K562 (cell line): Measurements from ENCODE around the gene SNAP23. TPM values are rescaled to one million over a fixed set of nuclear protein-coding genes. Genes with fewer than 3 reads are reported as not detected.

Source experiments
- CAMTA2 ChIP-seq: fragments of 250-450 bp; sonication (Bioruptor Pico); conservative IDR thresholded peaks from 2 replicates; pipeline ENCODE4 v1.5.1; 2022
- CCNT2 ChIP-seq: IDR thresholded peaks from 2 replicates; pipeline ENCODE4 v1.6.1; 2011; ENCODE audit warnings: borderline replicate concordance, low read depth, mild to moderate bottlenecking, moderate library complexity, mixed read lengths, low read length; ENCODE audit not compliant: insufficient read length; ENCODE audit errors: extremely low read depth
- ERF ChIP-seq: fragments of 450-650 bp; formaldehyde crosslinking; IDR thresholded peaks from 2 replicates; pipeline ENCODE4 v1.4.0; 2020; ENCODE audit warnings: mild to moderate bottlenecking, mixed read lengths
- FIP1L1 ChIP-seq: fragments of 200-400 bp; formaldehyde crosslinking; IDR thresholded peaks from 2 replicates; pipeline ENCODE4 v1.6.1; 2018; ENCODE audit warnings: mild to moderate bottlenecking, low read depth, low read length; ENCODE audit not compliant: poor library complexity, severe bottlenecking
- HDAC3 ChIP-seq: fragments of 450-650 bp; IDR thresholded peaks from 2 replicates; pipeline ENCODE4 v1.6.1; 2018; ENCODE audit warnings: borderline replicate concordance, mild to moderate bottlenecking, moderate library complexity; ENCODE audit not compliant: partially characterized antibody
- HDGF ChIP-seq: fragments of 450-650 bp; IDR thresholded peaks from 2 replicates; pipeline ENCODE4 v1.6.1; 2016
- KLF1 ChIP-seq: fragments of 450-650 bp; IDR thresholded peaks from 2 replicates; pipeline ENCODE4 v1.6.1; 2016; ENCODE audit warnings: missing genetic modification characterization, missing compliant biosample characterization
- LARP7 ChIP-seq: fragments of 450-650 bp; IDR thresholded peaks from 2 replicates; pipeline ENCODE4 v1.6.1; 2016
- LCOR ChIP-seq: sonication (generic); formaldehyde crosslinking; IDR thresholded peaks from 2 replicates; pipeline ENCODE4 v1.8.0; 2022; ENCODE audit warnings: mild to moderate bottlenecking, missing genetic modification reagents
- NCOA4 ChIP-seq: fragments of 450-650 bp; IDR thresholded peaks from 2 replicates; pipeline ENCODE4 v1.6.1; 2018; ENCODE audit warnings: mild to moderate bottlenecking; ENCODE audit not compliant: partially characterized antibody
- RBBP5 ChIP-seq: fragments of 200-600 bp; sonication (generic); IDR thresholded peaks from 2 replicates; pipeline ENCODE4 v1.6.1; 2012; ENCODE audit warnings: borderline replicate concordance, mild to moderate bottlenecking, low read length, control low read depth, inconsistent platforms; ENCODE audit not compliant: insufficient read depth, poor library complexity, severe bottlenecking
- U2AF1 ChIP-seq: fragments of 200-400 bp; formaldehyde crosslinking; optimal IDR thresholded peaks from 2 replicates; pipeline ENCODE3; 2017; ENCODE audit warnings: mild to moderate bottlenecking, low read depth, low read length, moderate library complexity
- ZBTB40 ChIP-seq, 2 experiments: fragments of 450-650 bp in 1 of 2; sonication (generic) in 1 of 2; formaldehyde crosslinking in 1 of 2; IDR thresholded peaks; 2 replicates each; pipeline versions ENCODE4 v1.7.1 to v1.9.0; 2016 to 2022; ENCODE audit warnings: inconsistent platforms in 1 of 2, mild to moderate bottlenecking in 1 of 2, missing genetic modification reagents in 1 of 2
- ZNF217 ChIP-seq: sonication (generic); formaldehyde crosslinking; IDR thresholded peaks from 2 replicates; pipeline ENCODE4 v1.8.0; 2022; ENCODE audit warnings: mild to moderate bottlenecking, missing genetic modification reagents
- ZNF511 ChIP-seq: sonication (generic); formaldehyde crosslinking; IDR thresholded peaks from 2 replicates; pipeline ENCODE4 v1.8.0; 2022; ENCODE audit warnings: mild to moderate bottlenecking, missing genetic modification reagents
- polyA plus RNA-seq, 8 experiments: library from polyadenylated mRNA; depleted of rRNA in 4 of 8; stranded (reverse) in 5 of 8; unstranded in 3 of 8; fragments of >200 nt; fragmentation: Nextera tagmentation in 2 of 8; fragmentation: Illumina TruSeq in 1 of 8; extraction: Ambion mirVana in 2 of 8; extraction: Trizol in 1 of 8; gene quantifications; 2 replicates each; pipeline versions ENCODE4 v1.2.1 to v1.2.3, GENCODE V29; 2011 to 2014; ENCODE audit warnings: inconsistent platforms in 1 of 8, missing spikeins in 1 of 8
- total RNA-seq, 7 experiments: library from RNA; depleted of rRNA in 6 of 7; stranded (reverse); fragments of >200 nt in 6 of 7; fragmentation: Illumina TruSeq in 2 of 7; extraction: Trizol in 2 of 7; gene quantifications; 2 replicates each; pipeline versions ENCODE4 v1.2.1 to v1.2.3, GENCODE V29; 2011 to 2021; ENCODE audit warnings: low replicate concordance in 1 of 7

SNAP23 gene
- total and polyA plus RNA-seq, 9 of the 15 experiments (the other 6 are each of a cell fraction or from before 2014, with no cell fraction given) = 78.9 to 168 (median 117) TPM

- TF ChIP-seq ZBTB40 (IDR thresholded peaks at IDR 0.05) (no peak), ZBTB40 (CRISPR knock-in tag; IDR thresholded peaks at IDR 0.05) (peak; percentile 58), ERF (no peak), FIP1L1 (peak; percentile 21), NCOA4 (no peak), HDAC3 (no peak), CAMTA2 (CRISPR knock-in tag) (no peak), ZNF511 (peak; percentile 81), RBBP5 (peak; percentile 83), U2AF1 (peak; percentile 73), CCNT2 (peak; percentile 71), ZNF217 (CRISPR knock-in tag) (no peak), LARP7 (no peak), HDGF (no peak), LCOR (CRISPR knock-in tag) (peak; percentile 42; the same call in 1 of the 2 replicates), KLF1 (tag) (no peak)
Observed at GRCh38 chr15:42575188-42576039, 80.0 kb downstream of the SNAP23 start, which contains the start of gene STARD9 (continued).
